Activated CD4-positive, alpha-beta T cell treated with anti-CD3 and anti-CD28 coated beads, Interleukin-10, Interleukin-2, amounts not matched to agents 100 ng/mL and 50 ng/mL, durations not matched to agents 16 hours and 8 hours (primary cell): ENCODE measurements around the gene TSC22D4.
"Not testable (repeated sequence)": the region's sequence is repeated elsewhere in the genome, so short reads cannot be mapped to it uniquely, and the experiment has no call there.

ENCODE experiments used
- DNase-seq: peaks from one replicate; pipeline ENCODE4 v3.0.0-alpha.2; 2020

Gene TSC22D4

GRCh38 chr7:100478958-100479660 is at the start of gene TSC22D4:
TSS of gene TSC22D4 (minus strand) at chr7:100479214. CDS start at chr7:100478038, 1,176 bp downstream.
- DNase-seq = peak; percentile 95

GRCh38 chr7:100528108-100528866 is 49.3 kb upstream of the TSC22D4 start:
- not testable (repeated sequence) for DNase-seq

- DNase-seq = not testable (repeated sequence)
Observed at GRCh38 chr7:100523192-100523591, 44.2 kb upstream of the TSC22D4 start.

GRCh38 chr7:100521909-100522593 is 43.0 kb upstream of the TSC22D4 start:
- DNase-seq = not testable (repeated sequence)

- DNase-seq = no peak
Observed at GRCh38 chr7:100521076-100521475, 42.1 kb upstream of the TSC22D4 start.

GRCh38 chr7:100520138-100520537 is 41.1 kb upstream of the TSC22D4 start:
- no peak for DNase-seq

GRCh38 chr7:100519580-100519979 is 40.6 kb upstream of the TSC22D4 start:
- no peak for DNase-seq

GRCh38 chr7:100517305-100517704 is 38.3 kb upstream of the TSC22D4 start:
- no peak for DNase-seq

GRCh38 chr7:100516135-100516812 is 37.3 kb upstream of the TSC22D4 start:
- peak; percentile 48 for DNase-seq

- DNase-seq = no peak
Observed at GRCh38 chr7:100515072-100515532, 36.1 kb upstream of the TSC22D4 start.

- DNase-seq = no peak
Observed at GRCh38 chr7:100513212-100513810, 34.3 kb upstream of the TSC22D4 start.

GRCh38 chr7:100510437-100511239 is 31.6 kb upstream of the TSC22D4 start:
- no peak for DNase-seq

- no peak for DNase-seq
Observed at GRCh38 chr7:100509231-100509630, 30.2 kb upstream of the TSC22D4 start.

- DNase-seq = no peak
Observed at GRCh38 chr7:100506356-100506923, 27.4 kb upstream of the TSC22D4 start.

GRCh38 chr7:100504887-100505611 is 26.0 kb upstream of the TSC22D4 start:
- DNase-seq = no peak

GRCh38 chr7:100504031-100504430 is 25.0 kb upstream of the TSC22D4 start:
- DNase-seq = not testable (repeated sequence)

- not testable (repeated sequence) for DNase-seq
Observed at GRCh38 chr7:100500743-100501142, 21.7 kb upstream of the TSC22D4 start.

- no peak for DNase-seq
Observed at GRCh38 chr7:100496509-100496908, 17.5 kb upstream of the TSC22D4 start.

- peak; percentile 57 for DNase-seq
Observed at GRCh38 chr7:100493476-100494264, 14.7 kb upstream of the TSC22D4 start.
